ENCODE data around the gene PRSS56.

The PRSS56 gene

GRCh38 chr2:232533944-232534710 is 13.9 kb downstream of the PRSS56 start:
- TF ChIP-seq CTCF (IDR thresholded peaks at IDR 0.05; ENCODE audit: low read length, missing control alignments): no peak
- peak; percentile 47 for DNase-seq (ENCODE audit: low read depth)
- H3K4me3 ChIP-seq (replicated peaks; ENCODE audit: low read depth, low read length): no peak overlapping the region

- no peak for TF ChIP-seq CTCF (IDR thresholded peaks at IDR 0.05; ENCODE audit: low read length, missing control alignments)
- no peak for DNase-seq (ENCODE audit: low read depth)
These were observed 14.9 kb downstream of the PRSS56 start for GRCh38 chr2:232534940-232535651.

DNA sequence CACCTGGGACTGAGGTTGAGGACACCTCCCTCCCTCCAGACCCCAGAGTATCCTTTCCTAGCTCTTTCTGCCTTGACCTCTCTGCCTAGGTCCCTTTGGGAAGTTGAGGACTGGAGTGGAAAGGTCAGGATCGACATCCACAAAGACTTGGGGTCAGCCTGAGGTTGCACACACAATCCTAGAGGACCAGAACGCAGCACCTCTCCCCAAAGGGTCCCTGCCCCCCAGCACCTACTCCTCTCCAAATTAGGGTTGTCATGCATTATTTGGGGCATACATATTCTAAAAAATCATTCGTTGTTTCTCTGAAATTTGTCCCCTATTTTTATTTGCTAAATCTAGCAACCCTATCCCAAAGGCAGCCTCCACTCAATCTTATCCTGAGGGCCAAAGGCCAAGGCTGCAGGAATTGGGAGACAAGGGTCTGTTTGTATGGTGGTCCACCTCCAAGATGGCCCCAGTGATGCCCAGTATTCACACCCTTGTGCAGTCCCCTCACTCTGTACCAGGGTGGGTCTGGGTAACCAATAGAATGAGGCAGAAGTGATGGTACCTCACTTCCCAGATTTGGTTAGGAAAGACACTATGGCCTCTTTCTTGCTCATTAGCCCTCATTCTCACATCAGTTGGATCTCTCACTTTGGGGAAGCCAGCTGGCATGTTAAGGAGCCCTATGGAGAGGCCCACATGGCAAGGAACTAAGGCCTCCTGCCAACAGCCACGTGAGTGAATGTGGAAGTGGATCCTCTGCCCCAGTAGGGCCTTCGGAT is 15.8 kb downstream of the PRSS56 start:
- DNase-seq (ENCODE audit: low read depth): no peak
- TF ChIP-seq CTCF (IDR thresholded peaks at IDR 0.05; ENCODE audit: low read length, missing control alignments): no peak

More at GRCh38 chr2:232534940-232535651, 14.9 kb downstream of the PRSS56 start:
- H3K4me3 ChIP-seq (replicated peaks; ENCODE audit: low read depth, low read length): no peak overlapping the region

GRCh38 chr2:232537079-232537478 is 16.9 kb downstream of the PRSS56 start:
- H3K4me3 ChIP-seq (replicated peaks; ENCODE audit: low read depth, low read length): no peak overlapping the region
- DNase-seq (ENCODE audit: low read depth): no peak
- peak; percentile 30 for TF ChIP-seq CTCF (IDR thresholded peaks at IDR 0.05; ENCODE audit: low read length, missing control alignments)

More for the DNA sequence above, 15.8 kb downstream of the PRSS56 start:
- no peak overlapping the region for H3K4me3 ChIP-seq (replicated peaks; ENCODE audit: low read depth, low read length)

GRCh38 chr2:232537499-232537898 is 17.3 kb downstream of the PRSS56 start:
- no peak overlapping the region for H3K4me3 ChIP-seq (replicated peaks; ENCODE audit: low read depth, low read length)
- no peak for TF ChIP-seq CTCF (IDR thresholded peaks at IDR 0.05; ENCODE audit: low read length, missing control alignments)

DNA sequence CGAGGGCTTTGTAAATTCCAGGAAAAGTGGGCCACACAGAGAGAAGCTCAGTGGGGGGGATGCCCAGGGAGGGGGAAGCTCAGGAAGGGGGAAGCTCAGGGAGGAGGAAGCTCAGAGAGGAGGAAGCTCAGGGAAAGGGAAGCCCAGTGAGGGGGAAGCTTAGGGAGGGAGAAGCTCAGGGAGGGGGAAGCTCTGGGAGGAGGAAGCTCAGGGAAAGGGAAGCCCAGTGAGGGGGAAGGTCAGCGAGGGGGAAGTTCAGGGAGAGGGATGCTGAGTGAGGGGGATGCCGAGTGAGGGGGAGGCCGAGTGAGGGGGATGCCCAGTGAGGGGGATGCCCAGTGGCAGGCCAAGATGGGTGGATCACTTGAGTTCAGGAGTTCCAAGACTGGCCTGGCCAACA is 18.5 kb downstream of the PRSS56 start:
- TF ChIP-seq CTCF (IDR thresholded peaks at IDR 0.05; ENCODE audit: low read length, missing control alignments): no peak
- no peak for DNase-seq (ENCODE audit: low read depth)
- H3K4me3 ChIP-seq (replicated peaks; ENCODE audit: low read depth, low read length): no peak overlapping the region

More at GRCh38 chr2:232537499-232537898, 17.3 kb downstream of the PRSS56 start:
- no peak for DNase-seq (ENCODE audit: low read depth)
